Parathyroid adenoma (tissue), 2 donors: Measurements from ENCODE around the gene FLNB.

Experiments used
- H2AFZ ChIP-seq: fragments of 300-600 bp; sonication (generic); one replicate; pipeline ENCODE4 v1.7.0; 2017; ENCODE audit warnings: antibody characterized with exemption, mild to moderate bottlenecking
- H3K27ac ChIP-seq: fragments of 300-600 bp; sonication (generic); one replicate; pipeline ENCODE4 v1.7.0; 2017
- H3K27me3 ChIP-seq: fragments of 300-600 bp; sonication (generic); one replicate; pipeline ENCODE4 v1.7.0; 2017; ENCODE audit warnings: low read length; ENCODE audit not compliant: control insufficient read depth, insufficient read depth
- H3K36me3 ChIP-seq: fragments of 300-600 bp; sonication (generic); one replicate; pipeline ENCODE4 v1.7.0; 2017; ENCODE audit warnings: low read length; ENCODE audit not compliant: control insufficient read depth, insufficient read depth
- H3K4me1 ChIP-seq: fragments of 300-600 bp; sonication (generic); one replicate; pipeline ENCODE4 v1.7.0; 2017; ENCODE audit warnings: control low read depth
- H3K4me2 ChIP-seq: fragments of 300-600 bp; sonication (generic); one replicate; pipeline ENCODE4 v1.7.0; 2017; ENCODE audit warnings: low read length
- H3K4me3 ChIP-seq: fragments of 300-600 bp; sonication (generic); one replicate; pipeline ENCODE4 v1.7.0; 2017; ENCODE audit warnings: low read depth, low read length
- H3K79me2 ChIP-seq: fragments of 300-600 bp; sonication (generic); one replicate; pipeline ENCODE4 v1.7.0; 2017; ENCODE audit warnings: control low read depth
- H3K9ac ChIP-seq: fragments of 300-600 bp; sonication (generic); one replicate; pipeline ENCODE4 v1.7.0; 2017; ENCODE audit warnings: mild to moderate bottlenecking
- H3K9me3 ChIP-seq: fragments of 300-600 bp; sonication (generic); one replicate; pipeline ENCODE4 v1.7.0; 2017; ENCODE audit warnings: low read length; ENCODE audit not compliant: control insufficient read depth
- CTCF ChIP-seq: fragments of 300-600 bp; sonication (generic); IDR thresholded peaks from one replicate; pipeline ENCODE4 v1.7.0; 2017; ENCODE audit warnings: antibody characterized with exemption, mild to moderate bottlenecking
- donor health status: primary hyperparathyroidism.

Gene FLNB

GRCh38 chr3:58025837-58026569, 17.8 kb downstream of the FLNB start:
- no peak overlapping the region for H3K9ac ChIP-seq
- peaks cover 34% of the 10 kb centered on the region for H3K79me2 ChIP-seq
- no peak overlapping the region for H3K27ac ChIP-seq
- H2AFZ ChIP-seq: no peak overlapping the region
- no peaks in the 10 kb centered on the region for H3K27me3 ChIP-seq
- H3K4me1 ChIP-seq: peaks cover 21% of the 10 kb centered on the region
- H3K36me3 ChIP-seq: no peaks in the 10 kb centered on the region
- H3K4me3 ChIP-seq: no peak overlapping the region
- no peak overlapping the region for H3K4me2 ChIP-seq
- no peak for TF ChIP-seq CTCF
- H3K9me3 ChIP-seq: no peaks in the 10 kb centered on the region

- H3K27ac ChIP-seq: no peak overlapping the region
- H3K79me2 ChIP-seq: peaks cover 34% of the 10 kb centered on the region
- no peak overlapping the region for H2AFZ ChIP-seq
- no peak overlapping the region for H3K4me3 ChIP-seq
- TF ChIP-seq CTCF: no peak
- H3K9ac ChIP-seq: no peak overlapping the region
- H3K36me3 ChIP-seq: no peaks in the 10 kb centered on the region
- peaks cover 18% of the 10 kb centered on the region for H3K4me1 ChIP-seq
- H3K27me3 ChIP-seq: no peaks in the 10 kb centered on the region
- H3K4me2 ChIP-seq: no peak overlapping the region
- H3K9me3 ChIP-seq: no peaks in the 10 kb centered on the region
Observed at GRCh38 chr3:58026598-58026997, 18.4 kb downstream of the FLNB start.

GRCh38 chr3:58027704-58028317, 19.6 kb downstream of the FLNB start:
- H3K79me2 ChIP-seq: peaks cover 41% of the 10 kb centered on the region
- no peaks in the 10 kb centered on the region for H3K9me3 ChIP-seq
- H2AFZ ChIP-seq: no peak overlapping the region
- H3K4me2 ChIP-seq: no peak overlapping the region
- H3K27me3 ChIP-seq: no peaks in the 10 kb centered on the region
- no peak overlapping the region for H3K4me3 ChIP-seq
- no peaks in the 10 kb centered on the region for H3K36me3 ChIP-seq
- no peak overlapping the region for H3K9ac ChIP-seq
- no peak for TF ChIP-seq CTCF
- H3K27ac ChIP-seq: no peak overlapping the region
- H3K4me1 ChIP-seq: peaks cover 18% of the 10 kb centered on the region

- H2AFZ ChIP-seq: no peak overlapping the region
- H3K4me3 ChIP-seq: no peak overlapping the region
- no peak overlapping the region for H3K4me2 ChIP-seq
- H3K4me1 ChIP-seq: peaks cover 15% of the 10 kb centered on the region
- no peaks in the 10 kb centered on the region for H3K27me3 ChIP-seq
- no peak overlapping the region for H3K27ac ChIP-seq
- H3K79me2 ChIP-seq: peaks cover 41% of the 10 kb centered on the region
- TF ChIP-seq CTCF: no peak
- H3K36me3 ChIP-seq: no peaks in the 10 kb centered on the region
- no peak overlapping the region for H3K9ac ChIP-seq
- H3K9me3 ChIP-seq: no peaks in the 10 kb centered on the region
Observed at GRCh38 chr3:58028902-58029301, 20.7 kb downstream of the FLNB start.
